G401 (cell line): Measurements from ENCODE around the gene SPHK1. TPM values are rescaled to one million over a fixed set of nuclear protein-coding genes. Genes with fewer than 3 reads are reported as not detected.
"Not testable (repeated sequence)": the region's sequence is repeated elsewhere in the genome, so short reads cannot be mapped to it uniquely, and the experiment has no call there.

Source experiments
- DNase-seq: peaks from one replicate; pipeline ENCODE4 v3.0.0-alpha.2; 2015; ENCODE audit warnings: low spot score
- in situ Hi-C: cut with HindIII; loops from 2 replicates; pipeline ENCODE4 v1.10.0; 2016; ENCODE audit warnings: low sequenced_read_pairs, mixed read lengths
- total RNA-seq: library from RNA; depleted of rRNA; stranded (reverse); fragments of >200 nt; shearing (Covaris generic); gene quantifications from 2 replicates; pipeline ENCODE4 v1.2.3, GENCODE V29; 2014; rRNA removed

Gene SPHK1, protein sequence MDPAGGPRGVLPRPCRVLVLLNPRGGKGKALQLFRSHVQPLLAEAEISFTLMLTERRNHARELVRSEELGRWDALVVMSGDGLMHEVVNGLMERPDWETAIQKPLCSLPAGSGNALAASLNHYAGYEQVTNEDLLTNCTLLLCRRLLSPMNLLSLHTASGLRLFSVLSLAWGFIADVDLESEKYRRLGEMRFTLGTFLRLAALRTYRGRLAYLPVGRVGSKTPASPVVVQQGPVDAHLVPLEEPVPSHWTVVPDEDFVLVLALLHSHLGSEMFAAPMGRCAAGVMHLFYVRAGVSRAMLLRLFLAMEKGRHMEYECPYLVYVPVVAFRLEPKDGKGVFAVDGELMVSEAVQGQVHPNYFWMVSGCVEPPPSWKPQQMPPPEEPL
- total RNA-seq: 5.8 and 10.6 TPM in 2 replicates

DNA sequence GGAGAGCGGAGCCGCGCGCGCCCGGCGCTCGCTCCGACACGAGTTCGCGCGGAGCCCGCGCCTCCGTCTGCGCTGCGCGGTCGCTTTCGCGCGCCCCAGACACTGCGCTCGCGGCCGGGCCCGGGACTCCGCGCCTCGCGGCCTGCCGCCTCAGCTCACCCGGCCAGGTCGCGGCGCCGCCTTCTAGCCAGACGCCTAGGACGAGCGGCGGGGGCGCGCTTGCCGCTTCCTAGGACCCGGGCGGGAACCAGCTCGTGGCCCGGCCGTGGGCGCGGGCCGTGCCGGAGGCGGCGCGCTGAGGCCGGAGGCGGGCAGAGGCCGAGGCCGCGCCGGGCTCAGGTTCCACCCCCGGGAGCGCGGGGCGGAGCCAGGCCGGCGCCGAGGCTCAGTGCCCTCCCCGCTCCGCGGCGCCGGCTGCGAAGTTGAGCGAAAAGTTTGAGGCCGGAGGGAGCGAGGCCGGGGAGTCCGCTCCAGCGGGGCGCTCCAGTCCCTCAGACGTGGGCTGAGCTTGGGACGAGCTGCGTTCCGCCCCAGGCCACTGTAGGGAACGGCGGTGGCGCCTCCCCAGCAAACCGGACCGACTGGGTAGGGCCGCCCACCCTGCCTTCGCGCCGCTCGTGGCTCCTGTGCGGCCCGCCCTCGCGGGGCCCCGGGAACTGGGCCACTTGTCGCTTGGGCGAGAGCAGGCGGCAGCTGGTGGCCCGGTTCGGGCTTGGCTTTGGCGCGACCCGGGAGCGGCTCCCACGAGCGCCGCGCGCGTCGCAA, at the start of gene SPHK1:
TSS of gene SPHK1 (plus strand) at position 388 of the 765 bp plus-strand sequence. CDS start 1,036 bp downstream, outside the sequence.
- no peak for DNase-seq
- in situ Hi-C loops: no loop called here

DNA sequence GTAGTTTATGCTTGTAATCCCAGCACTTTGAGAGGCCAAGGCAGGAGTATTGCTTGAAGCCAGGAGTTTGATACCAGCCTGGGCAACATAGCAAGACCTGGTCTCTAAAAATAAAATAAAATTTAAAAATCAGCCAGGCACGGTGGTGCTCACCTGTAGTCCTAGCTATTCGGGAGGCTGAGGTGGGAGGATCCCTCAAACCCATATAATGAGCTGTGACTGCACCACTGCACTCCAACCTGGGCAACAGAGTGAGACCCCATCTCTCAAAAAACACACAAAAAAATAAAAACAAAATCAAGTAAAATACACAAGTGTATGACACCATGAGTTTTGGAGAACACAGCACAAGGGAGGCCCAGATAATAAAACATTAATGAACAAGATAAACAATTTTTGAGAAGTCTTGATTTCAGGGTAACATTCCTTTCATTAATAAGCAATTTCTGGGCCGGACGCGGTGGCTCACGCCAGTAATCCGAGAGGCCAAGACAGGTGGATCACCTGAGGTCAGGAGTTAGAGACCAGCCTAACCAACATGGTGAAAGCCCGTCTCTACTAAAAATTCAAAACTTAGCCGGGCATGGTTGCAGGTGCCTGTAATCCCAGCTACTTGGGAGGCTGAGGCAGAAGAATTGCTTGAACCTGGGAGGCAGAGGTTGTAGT, 48.6 kb upstream of the SPHK1 start:
- in situ Hi-C loops: no loop called here
- DNase-seq: no peak

DNA sequence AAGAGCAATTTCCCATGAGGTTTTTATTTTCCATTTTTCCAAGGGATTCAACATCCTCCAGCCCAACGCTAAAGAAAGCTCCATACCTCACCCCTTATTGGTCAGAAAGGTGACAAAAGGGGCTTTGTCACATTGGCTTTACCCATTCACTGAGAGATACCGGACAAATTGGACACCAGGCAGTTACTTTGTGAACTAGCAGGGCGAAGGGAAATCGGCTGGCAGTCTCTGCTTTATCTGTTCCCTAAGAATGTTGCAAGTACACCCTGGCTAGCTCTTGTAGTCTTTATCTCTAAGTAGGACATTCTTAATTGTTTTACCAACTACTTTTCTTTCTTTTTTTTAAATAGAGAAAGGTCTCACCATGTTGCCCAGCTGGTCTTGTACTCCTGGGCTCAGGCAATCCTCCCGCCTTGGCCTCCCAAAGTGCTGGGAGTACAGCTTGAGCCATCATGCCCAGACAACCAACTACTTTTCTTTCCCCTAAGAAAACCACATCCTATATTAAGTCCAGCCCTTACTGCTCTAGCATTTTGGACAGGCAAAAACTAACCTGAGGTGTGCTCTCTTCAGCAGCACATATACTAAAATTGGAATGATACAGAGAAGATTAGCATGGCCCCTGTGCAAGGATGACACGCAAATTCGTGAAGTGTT, 47.5 kb upstream of the SPHK1 start:
- no peak for DNase-seq
- in situ Hi-C loops: no loop called here

DNA sequence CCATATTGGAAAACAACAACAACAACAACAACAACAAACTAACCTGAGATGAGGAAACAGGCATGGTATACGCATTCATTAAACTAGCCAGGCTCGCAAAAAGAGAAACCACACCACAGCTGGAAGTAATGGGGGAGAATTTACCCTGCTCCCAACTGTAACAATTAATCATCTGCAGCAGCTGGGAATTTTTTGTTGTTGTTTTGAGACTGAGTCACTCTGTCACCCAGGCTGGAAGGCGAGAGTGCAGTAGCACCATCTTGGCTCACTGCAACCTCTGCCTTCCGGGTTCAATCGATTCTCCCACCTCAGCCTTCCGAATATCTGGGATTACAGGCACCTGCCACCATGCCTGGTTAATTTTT, 47.0 kb upstream of the SPHK1 start:
- in situ Hi-C loops: no loop called here
- DNase-seq: no peak

DNA sequence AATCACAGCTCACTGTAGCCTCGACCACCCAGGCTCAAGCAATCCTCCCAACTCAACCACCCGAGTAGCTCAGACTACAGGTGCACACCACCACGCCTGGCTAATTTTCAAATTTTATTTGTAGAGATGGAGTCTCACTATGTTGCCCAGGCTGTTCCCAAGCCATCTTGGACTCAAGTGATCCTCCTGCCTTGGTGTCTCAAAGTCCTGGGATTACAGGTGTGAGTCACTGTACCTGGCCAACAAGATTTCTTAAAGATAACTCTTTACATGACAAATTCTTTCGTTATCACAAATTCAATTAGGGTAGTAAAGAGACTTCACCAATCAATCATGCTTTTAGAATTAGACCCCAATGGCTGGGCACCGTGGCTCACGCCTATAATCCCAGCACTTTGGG, 43.1 kb upstream of the SPHK1 start:
- DNase-seq: no peak
- in situ Hi-C loops: no loop called here

DNA sequence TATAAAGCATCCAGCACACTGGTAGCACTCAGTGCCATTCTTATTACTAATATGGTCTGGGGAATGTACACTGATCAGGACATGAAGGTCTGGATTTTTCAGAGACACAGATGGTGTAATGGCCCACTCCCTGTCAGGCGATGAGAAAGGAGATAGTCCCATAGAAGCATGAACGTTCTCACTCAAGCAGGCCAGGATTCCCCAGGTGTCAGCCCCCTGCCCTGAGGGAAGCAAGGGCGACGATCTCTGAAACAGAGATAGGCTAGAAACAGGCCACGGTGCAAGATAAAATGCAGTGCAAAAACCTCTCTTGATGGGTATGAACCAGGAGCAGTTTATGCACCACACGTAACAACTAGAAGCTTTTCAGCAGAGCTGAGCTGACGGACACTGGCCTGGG, 41.3 kb upstream of the SPHK1 start:
- in situ Hi-C loops: no loop called here

DNA sequence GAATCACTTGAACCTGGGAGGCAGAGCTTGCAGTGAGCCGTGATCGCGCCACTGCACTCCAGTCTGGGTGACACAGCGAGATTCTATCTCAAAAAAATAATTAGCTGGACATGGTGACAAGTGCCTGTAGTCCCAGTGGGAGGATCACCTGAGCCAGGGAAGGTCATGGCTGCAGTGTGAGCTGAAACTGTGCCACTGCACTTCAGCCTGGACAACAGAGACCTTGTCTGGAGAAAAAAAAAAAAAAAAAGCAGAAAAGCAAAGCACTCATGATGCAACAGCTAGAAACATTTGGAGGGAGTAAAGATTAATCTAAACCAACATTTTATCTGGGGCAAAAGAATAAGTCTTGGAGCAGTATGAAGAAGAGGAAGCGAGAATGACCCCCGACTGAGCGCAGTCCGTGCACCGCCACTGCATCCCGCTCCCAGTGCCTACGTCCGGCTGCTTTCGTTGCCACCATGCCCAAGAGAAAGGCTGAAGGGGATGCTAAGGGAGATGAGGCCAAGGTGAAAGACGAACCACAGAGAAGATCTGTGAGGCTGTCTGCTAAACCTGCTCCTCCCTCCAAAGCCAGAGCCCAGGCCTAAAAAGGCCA, 38.9 kb upstream of the SPHK1 start:
- in situ Hi-C loops: no loop called here
- no peak for DNase-seq

More for the DNA sequence above, 41.3 kb upstream of the SPHK1 start:
- DNase-seq: no peak

DNA sequence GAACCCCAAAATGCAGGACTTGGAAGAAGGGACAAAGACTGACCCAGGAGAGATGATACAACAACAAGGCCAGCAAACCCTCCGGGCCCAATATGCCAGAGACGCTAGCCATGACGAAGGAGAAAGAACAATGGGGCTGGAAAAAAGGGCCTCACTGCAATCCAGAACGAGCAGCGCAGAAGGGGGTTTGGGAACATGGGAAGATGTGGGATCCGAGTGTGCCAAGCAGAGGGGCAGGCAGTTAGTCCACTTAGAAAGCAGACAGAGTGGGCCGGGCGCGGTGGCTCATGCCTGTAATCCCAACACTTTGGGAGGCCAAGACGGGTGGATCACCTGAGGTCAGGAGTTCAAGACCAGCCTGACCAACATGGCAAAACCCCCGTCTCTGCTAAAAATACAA, 37.5 kb upstream of the SPHK1 start:
- in situ Hi-C loops, DNase-seq: not testable (repeated sequence)

DNA sequence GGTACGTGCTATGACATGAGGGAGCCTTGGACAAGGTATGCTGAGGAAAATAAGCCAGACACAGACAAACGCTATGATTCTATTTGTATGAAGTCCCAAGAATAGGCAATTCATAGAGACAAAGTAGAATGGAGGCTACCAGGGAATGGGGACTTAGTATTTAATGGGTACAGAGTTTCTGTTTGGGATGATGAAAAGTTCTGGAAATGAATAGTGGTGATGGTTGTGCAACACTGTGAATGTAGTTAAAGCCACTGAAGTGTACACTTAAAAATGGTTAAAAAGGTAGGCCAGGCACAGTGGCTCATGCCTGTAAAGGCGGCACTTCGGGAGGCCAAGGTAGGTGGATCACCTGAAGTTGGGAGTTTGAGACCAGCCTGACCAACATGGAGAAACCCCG, 33.9 kb upstream of the SPHK1 start:
- no peak for DNase-seq
- in situ Hi-C loops: no loop called here

DNA sequence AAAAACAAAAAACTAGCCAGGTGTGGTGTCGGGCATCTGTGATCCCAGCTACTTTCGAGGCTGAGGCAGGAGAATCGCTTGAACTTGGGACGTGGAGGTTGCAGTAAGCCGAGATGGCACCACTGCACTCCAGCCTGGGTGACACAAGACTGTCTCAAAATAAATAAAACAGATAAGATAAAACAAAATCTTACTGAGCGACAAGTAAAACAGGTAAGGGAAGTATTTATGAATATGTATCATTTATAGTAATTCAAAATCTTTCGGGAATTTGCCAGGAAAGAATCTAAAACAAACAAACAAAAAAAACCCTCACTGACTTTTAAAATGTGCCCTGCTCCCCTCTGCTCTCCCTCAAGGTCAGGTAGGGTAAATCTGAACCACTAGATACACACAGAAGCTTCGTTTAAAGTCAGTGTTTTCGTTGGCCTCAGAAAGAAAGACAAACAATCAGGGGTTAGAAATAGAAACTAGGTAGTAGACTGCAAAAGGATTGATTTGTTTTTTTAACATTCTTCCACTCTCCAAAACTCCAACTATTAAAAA, 32.8 kb upstream of the SPHK1 start:
- in situ Hi-C loops: no loop called here
- DNase-seq: no peak

DNA sequence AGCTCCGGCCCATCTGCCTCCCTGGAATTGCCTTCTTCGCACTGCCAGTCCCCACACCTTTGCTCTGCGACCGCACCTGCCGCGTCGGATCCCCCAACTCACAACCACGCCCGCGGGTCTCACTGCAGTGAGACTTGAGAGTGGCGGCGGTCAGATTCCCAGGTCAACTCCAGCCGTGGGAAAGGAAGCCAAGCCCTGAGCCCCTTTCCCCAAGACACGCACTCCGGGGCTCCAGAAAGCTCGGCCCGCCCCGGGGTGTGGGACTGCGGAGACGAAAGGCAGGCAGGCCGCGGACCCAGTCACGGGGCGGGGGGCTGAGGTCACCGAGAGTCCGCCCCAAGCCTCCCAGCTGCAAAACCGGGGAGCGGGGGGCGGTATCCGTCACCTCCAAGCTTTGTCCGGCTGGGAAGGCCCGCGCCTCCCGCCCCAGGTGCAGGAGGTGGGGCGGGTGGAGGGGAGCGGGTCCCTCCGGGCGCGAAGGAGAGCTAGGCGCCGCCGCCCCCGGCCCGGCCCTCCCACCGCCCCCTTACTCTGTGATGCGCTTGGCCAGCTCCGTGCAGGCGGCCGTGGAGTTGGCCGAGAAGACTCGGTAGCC, 31.3 kb upstream of the SPHK1 start:
- DNase-seq: peak; percentile 6
- in situ Hi-C loops: no loop called here

DNA sequence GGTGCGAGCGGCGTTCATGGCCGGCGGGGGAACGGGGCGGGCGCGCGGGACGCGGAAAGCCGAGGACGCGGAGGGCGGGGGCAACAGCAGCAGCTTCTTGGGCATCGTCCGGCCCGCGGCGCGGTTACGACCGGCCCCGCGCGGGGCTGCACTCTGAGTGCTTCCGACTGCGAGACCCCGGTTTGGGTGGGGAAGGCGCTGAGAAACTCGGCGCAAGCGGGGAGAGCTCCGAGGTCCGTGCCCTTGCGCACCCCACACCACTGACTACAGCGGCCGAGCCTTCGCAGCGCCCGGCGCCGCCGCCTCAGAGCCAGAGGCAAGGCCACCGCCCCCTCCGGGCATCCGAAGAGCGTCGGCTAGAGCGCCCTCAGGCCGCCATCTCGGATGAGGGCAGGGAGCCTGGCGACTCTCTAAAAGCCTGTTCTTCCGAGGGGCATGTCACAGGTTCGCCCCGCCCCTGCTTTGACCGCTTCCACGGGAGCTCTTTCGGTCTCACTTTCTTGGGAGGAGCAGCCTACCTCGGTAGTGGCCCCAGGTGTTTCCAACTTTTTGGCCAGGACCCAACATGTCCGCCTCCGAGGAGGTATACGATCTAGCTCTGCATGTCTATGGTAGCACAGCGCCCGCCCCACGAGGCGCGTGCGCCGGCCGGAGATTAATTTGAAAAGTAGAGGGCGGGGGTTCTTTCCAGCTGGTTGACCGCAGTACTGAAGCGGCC, 30.7 kb upstream of the SPHK1 start, which contains the start of gene PRPSAP1:
TSS of gene PRPSAP1 (minus strand) at position 318 of the 718 bp plus-strand sequence. CDS start at position 105, 213 bp downstream.
- in situ Hi-C loops: no loop called here
- DNase-seq: peak; percentile 91

DNA sequence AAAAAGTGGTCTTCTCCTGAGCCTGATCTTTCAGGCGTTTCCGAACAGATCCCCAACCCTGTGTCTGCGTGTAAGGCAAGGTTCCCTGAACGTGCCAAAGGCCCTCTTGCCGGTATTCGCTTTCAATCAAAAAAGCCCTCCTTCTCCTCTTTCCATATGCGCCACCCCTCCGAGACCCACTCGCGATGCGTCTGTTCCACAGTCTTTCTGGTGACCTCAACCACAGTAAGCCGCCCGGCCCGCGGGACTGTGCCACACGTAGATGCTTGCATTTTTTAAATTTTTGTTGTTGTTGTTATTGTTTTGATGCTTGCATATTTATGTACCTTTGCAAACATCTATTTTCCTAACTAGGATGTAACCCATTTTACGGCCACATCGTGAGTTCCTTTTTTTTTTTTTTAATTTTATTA, 30.1 kb upstream of the SPHK1 start:
- in situ Hi-C loops: no loop called here
- no peak for DNase-seq

DNA sequence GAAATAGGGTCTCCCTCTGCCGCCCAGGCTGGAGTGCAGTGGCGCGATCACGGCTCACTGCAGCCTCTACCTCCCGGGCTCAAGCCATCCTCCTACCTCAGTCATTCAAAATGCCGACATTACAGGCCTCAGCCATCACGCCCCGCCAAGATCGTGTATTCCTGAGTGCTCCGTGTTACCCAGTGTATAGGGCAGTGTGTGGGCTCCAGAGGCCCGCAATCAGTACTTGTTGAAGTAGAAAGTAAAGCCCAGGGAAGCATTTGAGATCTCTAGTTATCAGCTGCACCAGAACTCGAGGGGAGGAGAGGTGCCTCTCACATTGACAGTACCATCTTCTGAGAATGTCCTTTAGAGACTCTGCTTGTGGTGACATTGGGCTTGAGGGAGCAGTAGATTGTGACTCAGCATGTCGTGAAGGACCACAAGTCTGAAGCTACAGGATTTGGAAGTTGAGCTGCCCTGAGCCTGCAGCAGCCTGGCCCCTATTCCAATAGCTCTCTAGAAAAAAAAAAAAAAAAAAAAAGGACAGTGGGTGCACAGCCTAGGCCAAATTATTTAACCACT, 29.6 kb upstream of the SPHK1 start:
- DNase-seq: peak; percentile 7
- in situ Hi-C loops: no loop called here

DNA sequence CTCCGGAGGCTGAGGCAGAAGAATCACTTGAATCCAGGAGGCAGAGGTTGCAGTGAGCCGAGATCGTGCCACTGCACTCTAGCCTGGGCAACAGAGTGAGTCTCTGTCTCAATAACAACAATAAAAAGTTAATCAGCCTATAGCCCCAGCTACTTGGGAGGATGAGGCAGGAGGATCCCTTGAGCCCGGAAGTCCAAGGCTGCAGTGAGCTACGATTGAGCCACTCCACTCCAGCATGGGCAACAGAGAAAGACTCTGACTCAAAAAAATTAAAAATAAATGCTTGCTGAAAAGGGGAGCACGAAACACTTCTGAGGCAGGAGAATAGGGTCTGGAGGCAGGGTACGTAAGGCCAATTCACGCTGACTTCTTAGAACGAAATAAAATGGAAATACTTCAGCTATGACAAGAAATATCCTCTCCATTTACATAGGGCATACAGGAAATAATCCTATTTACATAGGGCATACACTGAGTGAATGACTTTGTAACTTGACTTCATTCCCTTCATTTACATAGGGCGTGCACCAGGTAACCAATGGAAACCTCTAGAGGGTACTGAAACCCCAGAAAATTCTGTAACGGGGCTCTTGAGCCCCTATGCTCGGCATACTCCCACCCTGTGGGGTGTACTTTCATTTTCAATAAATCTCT, 27.5 kb upstream of the SPHK1 start:
- in situ Hi-C loops: no loop called here
- DNase-seq: no peak

DNA sequence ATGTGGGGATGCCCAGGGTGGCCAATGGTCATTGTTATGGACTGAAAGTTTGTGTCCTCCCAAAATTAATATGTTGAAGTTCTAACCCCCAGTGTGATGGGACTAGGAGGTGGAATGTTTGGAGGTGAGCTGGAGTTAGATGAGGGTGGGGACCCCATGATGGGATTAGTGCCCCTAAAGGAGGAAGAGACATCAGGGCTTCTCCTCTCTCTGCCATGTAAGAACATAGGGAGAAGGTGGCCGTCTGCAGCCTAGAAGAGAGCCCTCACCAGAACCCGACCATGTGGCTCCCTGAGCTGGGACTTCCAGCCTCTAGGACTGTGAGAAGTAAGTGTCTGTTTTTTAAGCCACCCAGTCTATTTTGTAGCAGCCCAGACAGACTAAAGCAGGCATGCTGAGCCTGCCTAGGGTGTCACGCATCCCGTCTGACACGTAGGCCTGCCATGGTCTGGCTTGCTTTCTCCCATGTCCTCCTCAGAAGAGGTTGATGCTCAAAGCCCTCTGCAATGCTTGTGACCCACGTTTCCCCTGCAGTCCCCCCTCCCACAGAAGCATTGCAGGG, 26.7 kb upstream of the SPHK1 start:
- DNase-seq: no peak
- in situ Hi-C loops: no loop called here

DNA sequence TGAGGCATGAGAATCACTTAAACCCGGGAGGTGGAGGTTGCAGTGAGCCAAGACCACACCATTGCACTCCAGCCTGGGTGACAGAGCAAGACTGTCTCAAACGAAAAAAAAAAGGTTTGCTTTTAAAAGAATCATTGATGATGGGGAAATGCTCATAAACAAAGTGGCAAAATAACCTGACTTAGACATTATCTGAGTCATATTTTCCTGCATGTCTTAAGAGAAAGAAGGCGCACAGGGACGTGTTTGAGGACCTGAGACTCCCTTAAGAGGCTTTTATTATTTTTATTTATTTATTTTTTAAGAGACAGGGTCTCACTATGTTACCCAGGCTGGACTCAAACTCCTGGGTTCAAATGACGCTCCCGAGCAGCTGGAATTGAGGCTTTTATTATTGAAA, 25.0 kb upstream of the SPHK1 start:
- DNase-seq: no peak
- in situ Hi-C loops: no loop called here
